ENCODE data around the gene ALX3. TPM values are rescaled to one million over a fixed set of nuclear protein-coding genes. Genes with fewer than 3 reads are reported as not detected.

Gene ALX3
- total and polyA plus RNA-seq, 10 of the 15 experiments (the other 5 are each of a cell fraction or from before 2014, with no cell fraction given) = not detected

DNA sequence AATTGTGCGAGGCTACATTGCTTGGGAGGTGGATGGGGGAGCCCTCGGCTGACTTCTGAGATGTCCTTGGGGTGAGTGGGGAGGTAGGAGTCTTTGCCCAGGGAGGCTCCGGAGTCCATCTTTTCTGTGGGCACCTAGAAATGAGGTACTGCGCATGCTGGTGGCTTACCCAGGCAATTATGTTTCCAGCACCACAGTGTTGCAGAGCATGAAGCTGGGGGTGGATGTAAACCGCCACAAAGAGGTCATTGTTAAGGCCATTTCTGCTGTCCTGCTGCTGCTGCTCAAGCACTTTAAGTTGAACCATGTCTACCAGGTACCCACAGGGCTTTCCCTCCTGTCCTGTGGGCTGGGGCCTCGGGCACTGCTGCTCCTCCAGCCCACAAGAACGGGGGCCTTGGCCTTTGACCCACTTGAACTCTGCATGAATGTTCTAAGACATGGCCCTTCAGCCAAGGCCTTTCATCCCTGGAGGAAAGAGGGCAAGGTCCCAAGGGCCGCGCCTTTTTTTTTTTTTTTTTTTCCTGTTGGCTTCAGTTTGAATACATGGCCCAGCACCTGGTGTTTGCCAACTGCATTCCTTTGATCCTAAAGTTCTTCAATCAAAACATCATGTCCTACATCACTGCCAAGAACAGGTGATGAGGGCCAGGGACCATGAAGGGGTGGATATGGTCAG is 21.4 kb downstream of the ALX3 start (continued):
- TF ChIP-seq, protein P1, sequence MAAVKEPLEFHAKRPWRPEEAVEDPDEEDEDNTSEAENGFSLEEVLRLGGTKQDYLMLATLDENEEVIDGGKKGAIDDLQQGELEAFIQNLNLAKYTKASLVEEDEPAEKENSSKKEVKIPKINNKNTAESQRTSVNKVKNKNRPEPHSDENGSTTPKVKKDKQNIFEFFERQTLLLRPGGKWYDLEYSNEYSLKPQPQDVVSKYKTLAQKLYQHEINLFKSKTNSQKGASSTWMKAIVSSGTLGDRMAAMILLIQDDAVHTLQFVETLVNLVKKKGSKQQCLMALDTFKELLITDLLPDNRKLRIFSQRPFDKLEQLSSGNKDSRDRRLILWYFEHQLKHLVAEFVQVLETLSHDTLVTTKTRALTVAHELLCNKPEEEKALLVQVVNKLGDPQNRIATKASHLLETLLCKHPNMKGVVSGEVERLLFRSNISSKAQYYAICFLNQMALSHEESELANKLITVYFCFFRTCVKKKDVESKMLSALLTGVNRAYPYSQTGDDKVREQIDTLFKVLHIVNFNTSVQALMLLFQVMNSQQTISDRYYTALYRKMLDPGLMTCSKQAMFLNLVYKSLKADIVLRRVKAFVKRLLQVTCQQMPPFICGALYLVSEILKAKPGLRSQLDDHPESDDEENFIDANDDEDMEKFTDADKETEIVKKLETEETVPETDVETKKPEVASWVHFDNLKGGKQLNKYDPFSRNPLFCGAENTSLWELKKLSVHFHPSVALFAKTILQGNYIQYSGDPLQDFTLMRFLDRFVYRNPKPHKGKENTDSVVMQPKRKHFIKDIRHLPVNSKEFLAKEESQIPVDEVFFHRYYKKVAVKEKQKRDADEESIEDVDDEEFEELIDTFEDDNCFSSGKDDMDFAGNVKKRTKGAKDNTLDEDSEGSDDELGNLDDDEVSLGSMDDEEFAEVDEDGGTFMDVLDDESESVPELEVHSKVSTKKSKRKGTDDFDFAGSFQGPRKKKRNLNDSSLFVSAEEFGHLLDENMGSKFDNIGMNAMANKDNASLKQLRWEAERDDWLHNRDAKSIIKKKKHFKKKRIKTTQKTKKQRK (IDR thresholded peaks at IDR 0.05; ENCODE audit: low read depth, low read length) = no peak
- no peak for TF ChIP-seq ZNF622 (IDR thresholded peaks at IDR 0.05)
- TF ChIP-seq, protein P2, sequence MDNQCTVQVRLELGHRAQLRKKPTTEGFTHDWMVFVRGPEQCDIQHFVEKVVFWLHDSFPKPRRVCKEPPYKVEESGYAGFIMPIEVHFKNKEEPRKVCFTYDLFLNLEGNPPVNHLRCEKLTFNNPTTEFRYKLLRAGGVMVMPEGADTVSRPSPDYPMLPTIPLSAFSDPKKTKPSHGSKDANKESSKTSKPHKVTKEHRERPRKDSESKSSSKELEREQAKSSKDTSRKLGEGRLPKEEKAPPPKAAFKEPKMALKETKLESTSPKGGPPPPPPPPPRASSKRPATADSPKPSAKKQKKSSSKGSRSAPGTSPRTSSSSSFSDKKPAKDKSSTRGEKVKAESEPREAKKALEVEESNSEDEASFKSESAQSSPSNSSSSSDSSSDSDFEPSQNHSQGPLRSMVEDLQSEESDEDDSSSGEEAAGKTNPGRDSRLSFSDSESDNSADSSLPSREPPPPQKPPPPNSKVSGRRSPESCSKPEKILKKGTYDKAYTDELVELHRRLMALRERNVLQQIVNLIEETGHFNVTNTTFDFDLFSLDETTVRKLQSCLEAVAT (IDR thresholded peaks at IDR 0.05) = no peak
- no peak for TF ChIP-seq BRCA1 (IDR thresholded peaks at IDR 0.05; ENCODE audit: low read depth, low read length)
- TF ChIP-seq SMARCA5 (IDR thresholded peaks at IDR 0.05) = no peak
- TF ChIP-seq, protein P3, sequence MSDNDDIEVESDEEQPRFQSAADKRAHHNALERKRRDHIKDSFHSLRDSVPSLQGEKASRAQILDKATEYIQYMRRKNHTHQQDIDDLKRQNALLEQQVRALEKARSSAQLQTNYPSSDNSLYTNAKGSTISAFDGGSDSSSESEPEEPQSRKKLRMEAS (IDR thresholded peaks at IDR 0.05; ENCODE audit: low read depth, low read length) = no peak
- no peak for TF ChIP-seq TARDBP (IDR thresholded peaks at IDR 0.05; ENCODE audit: borderline replicate concordance)
- no peak for TF ChIP-seq HDGF (IDR thresholded peaks at IDR 0.05)

All from GM12878 (cell line).